Islet of Langerhans (tissue), 1 donor: ENCODE measurements around the gene CASTOR2.
"Not testable (repeated sequence)": the region's sequence is repeated elsewhere in the genome, so short reads cannot be mapped to it uniquely, and the experiment has no call there.

ENCODE experiments used
- FAIRE-seq: peaks from one replicate; lab custom pipeline; 2011; peaks lifted over from hg19 to GRCh38; lab: Jason Lieb, UNC

CASTOR2 gene

GRCh38 chr7:74964511-74965119 lies at the start of gene CASTOR2:
CASTOR2 (plus strand) TSS chr7:74964705; CDS start chr7:74964986, 281 bp downstream.
- not testable (repeated sequence) for FAIRE-seq

- not testable (repeated sequence) for FAIRE-seq
These were observed 42.1 kb upstream of the CASTOR2 start for GRCh38 chr7:74922321-74922890.

GRCh38 chr7:74923644-74924043 lies 40.9 kb upstream of the CASTOR2 start:
- not testable (repeated sequence) for FAIRE-seq

- FAIRE-seq = not testable (repeated sequence)
These were observed 37.5 kb upstream of the CASTOR2 start for GRCh38 chr7:74926968-74927367.

GRCh38 chr7:74931563-74932328 lies 32.8 kb upstream of the CASTOR2 start:
- not testable (repeated sequence) for FAIRE-seq

GRCh38 chr7:74939429-74939828 lies 25.1 kb upstream of the CASTOR2 start:
- not testable (repeated sequence) for FAIRE-seq

GRCh38 chr7:74941302-74942069 lies 23.0 kb upstream of the CASTOR2 start:
- FAIRE-seq = not testable (repeated sequence)

- not testable (repeated sequence) for FAIRE-seq
These were observed 20.6 kb upstream of the CASTOR2 start for GRCh38 chr7:74943923-74944322.

- not testable (repeated sequence) for FAIRE-seq
These were observed 16.8 kb upstream of the CASTOR2 start for GRCh38 chr7:74947741-74948140.

- not testable (repeated sequence) for FAIRE-seq
These were observed 10.7 kb upstream of the CASTOR2 start for GRCh38 chr7:74953774-74954173.

- FAIRE-seq = not testable (repeated sequence)
These were observed 6.2 kb upstream of the CASTOR2 start for GRCh38 chr7:74958328-74958727.

- FAIRE-seq = not testable (repeated sequence)
These were observed 598 bp upstream of the CASTOR2 start for GRCh38 chr7:74963704-74964510.

GRCh38 chr7:74966208-74966854 lies 1.8 kb downstream of the CASTOR2 start:
- not testable (repeated sequence) for FAIRE-seq

GRCh38 chr7:74966909-74967308 lies 2.4 kb downstream of the CASTOR2 start:
- FAIRE-seq = not testable (repeated sequence)

GRCh38 chr7:74971431-74971830 lies 6.9 kb downstream of the CASTOR2 start:
- not testable (repeated sequence) for FAIRE-seq

GRCh38 chr7:74972377-74972776 lies 7.9 kb downstream of the CASTOR2 start:
- not testable (repeated sequence) for FAIRE-seq

- FAIRE-seq = not testable (repeated sequence)
These were observed 11.5 kb downstream of the CASTOR2 start for GRCh38 chr7:74975959-74976358.

GRCh38 chr7:74977523-74977922 lies 13.0 kb downstream of the CASTOR2 start:
- FAIRE-seq = not testable (repeated sequence)

- not testable (repeated sequence) for FAIRE-seq
These were observed 23.9 kb downstream of the CASTOR2 start for GRCh38 chr7:74988436-74988835.

GRCh38 chr7:74993121-74993520 lies 28.6 kb downstream of the CASTOR2 start:
- no peak for FAIRE-seq
